Activated CD8-positive, alpha-beta memory T cell treated with anti-CD3 and anti-CD28 coated beads for 4 hours (primary cell): Measurements from ENCODE around the gene MT3.

Experiments
- DNase-seq, 2 donors: peaks; one replicate each; pipeline ENCODE4 v3.0.0-alpha.2; 2020; ENCODE audit warnings: low read depth in 2 of 2

The MT3 gene

GRCh38 chr16:56631197-56631596 is 41.9 kb downstream of the MT3 start:
- no peak for DNase-seq

- no peak for DNase-seq
Measured at GRCh38 chr16:56631832-56632155, 42.5 kb downstream of the MT3 start.

GRCh38 chr16:56632156-56632847 is 43.0 kb downstream of the MT3 start, which contains the start of gene MT1M:
TSS of gene MT1M (plus strand) at chr16:56632659. CDS start at chr16:56632732, 73 bp downstream.
- no peak for DNase-seq

GRCh38 chr16:56632848-56633365 is 43.6 kb downstream of the MT3 start:
- DNase-seq: no peak

- no peak for DNase-seq
Measured at GRCh38 chr16:56633535-56633934, 44.2 kb downstream of the MT3 start.

- no peak for DNase-seq
Measured at GRCh38 chr16:56634715-56635440, 45.5 kb downstream of the MT3 start.

- DNase-seq: no peak
Measured at GRCh38 chr16:56635441-56635967, 46.2 kb downstream of the MT3 start.

GRCh38 chr16:56636616-56637413 is 47.5 kb downstream of the MT3 start:
- DNase-seq: no peak

- no peak for DNase-seq
Measured at GRCh38 chr16:56637814-56638750, 48.8 kb downstream of the MT3 start, which contains the start of gene MT1A. TSS of gene MT1A (plus strand) at chr16:56638666. CDS start at chr16:56638739, 73 bp downstream.

- no peak for DNase-seq
Measured at GRCh38 chr16:56639045-56639444, 49.7 kb downstream of the MT3 start.

GRCh38 chr16:56640076-56640475 is 50.7 kb downstream of the MT3 start:
- DNase-seq: no peak
